HFFc6 (cell line): ENCODE data around the gene CD300H. TPM values are rescaled to one million over a fixed set of nuclear protein-coding genes. Genes with fewer than 3 reads are reported as not detected.
"Not testable (repeated sequence)": the region's sequence is repeated elsewhere in the genome, so short reads cannot be mapped to it uniquely, and the experiment has no call there.

Experiments
- DNase-seq: peaks from one replicate; pipeline ENCODE4 v3.0.0-alpha.2; 2018
- H3K27ac Mint-ChIP-seq: 2 replicates; pipeline ENCODE4 v1.8.0; 2020; ENCODE audit warnings: mild to moderate bottlenecking, mixed read lengths
- H3K27me3 Mint-ChIP-seq: 2 replicates; pipeline ENCODE4 v1.8.0; 2021; ENCODE audit warnings: mild to moderate bottlenecking, moderate library complexity, mixed read lengths; ENCODE audit not compliant: insufficient read depth
- H3K36me3 Mint-ChIP-seq: 2 replicates; pipeline ENCODE4 v1.8.0; 2021; ENCODE audit warnings: low read depth, mixed read lengths
- H3K4me1 Mint-ChIP-seq: 2 replicates; pipeline ENCODE4 v1.8.0; 2020; ENCODE audit warnings: low read depth, mixed read lengths
- H3K4me3 Mint-ChIP-seq: 2 replicates; pipeline ENCODE4 v1.8.0; 2020; ENCODE audit warnings: mild to moderate bottlenecking, moderate library complexity, mixed read lengths
- H3K9me3 Mint-ChIP-seq: 2 replicates; pipeline ENCODE4 v1.8.0; 2020; ENCODE audit warnings: mild to moderate bottlenecking, mixed read lengths
- CTCF ChIP-seq: fragments of 200-600 bp; sonication (generic); IDR thresholded peaks from 2 replicates; pipeline ENCODE4 v1.5.0; 2021; ENCODE audit warnings: antibody characterized with exemption, mild to moderate bottlenecking
- total RNA-seq, 6 experiments: library from RNA; stranded (reverse); fragmentation: NEBNext Ultra II Directional; extraction: Animal tissue kit (Norgen Biotek cat#: 25700); gene quantifications; 2 replicates in 1 of 6; 3 replicates in 5 of 6; pipeline ENCODE4 v1.2.3, GENCODE V29; 2021

CD300H gene
- total RNA-seq, 6 experiments from 2014 or later, result not detected

- TF ChIP-seq CTCF, result no peak
- Mint-ChIP-seq H3K27me3 (peaks cover 3% of the 10 kb centered on the region; the same call in 1 of the 2 replicates), H3K27ac (no peak overlapping the region), H3K4me1 (no peaks in the 10 kb centered on the region), H3K4me3 (no peak overlapping the region), H3K36me3 (peaks cover 5% of the 10 kb centered on the region; the same call in 1 of the 2 replicates), H3K9me3 (peaks cover 84% of the 10 kb centered on the region)
- DNase-seq, result no peak
Observed at GRCh38 chr17:74522381-74523105, 44.8 kb downstream of the CD300H start.

GRCh38 chr17:74521701-74522201 is 45.6 kb downstream of the CD300H start:
- Mint-ChIP-seq H3K9me3 (peaks cover 81% of the 10 kb centered on the region), H3K4me3 (no peak overlapping the region), H3K27me3 (peaks cover 3% of the 10 kb centered on the region; the same call in 1 of the 2 replicates), H3K36me3 (peaks cover 5% of the 10 kb centered on the region; the same call in 1 of the 2 replicates), H3K4me1 (no peaks in the 10 kb centered on the region), H3K27ac (no peak overlapping the region)
- TF ChIP-seq CTCF, result no peak
- DNase-seq, result no peak

DNA sequence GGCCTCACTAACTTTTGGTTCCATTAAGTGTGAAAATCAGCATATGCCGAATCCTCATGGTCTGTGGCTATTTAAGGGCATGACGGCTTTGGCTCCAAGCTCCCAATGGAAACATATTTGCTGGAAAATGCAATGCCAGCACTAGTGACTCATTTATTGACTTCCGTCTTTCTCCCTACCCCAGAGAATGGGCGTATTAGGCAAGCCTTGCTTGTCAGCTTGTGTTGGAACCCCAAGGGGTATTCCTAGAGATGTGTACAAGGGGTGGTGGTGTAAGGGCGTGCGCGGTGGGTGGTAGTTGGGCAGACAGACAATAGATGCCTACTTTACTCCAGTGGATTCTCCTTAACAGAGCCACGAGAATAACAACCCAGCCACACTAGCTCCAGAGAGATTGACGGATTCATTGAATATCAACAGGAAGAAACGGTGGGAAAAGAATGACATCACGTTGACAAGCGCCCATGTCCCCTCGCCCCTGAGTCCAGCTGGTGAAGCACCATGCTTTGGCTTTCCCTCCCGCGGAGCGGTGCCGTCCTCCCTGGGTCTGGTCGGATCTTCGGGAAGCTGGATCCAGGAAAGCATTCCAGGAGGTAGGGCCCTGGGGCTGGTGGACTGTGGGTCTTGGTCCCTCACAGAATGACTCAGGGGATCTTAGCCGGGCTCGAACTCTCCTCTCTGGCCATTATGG is 46.4 kb downstream of the CD300H start:
- no peak for TF ChIP-seq CTCF
- peaks cover 3% of the 10 kb centered on the region; the same call in 1 of the 2 replicates for H3K27me3 Mint-ChIP-seq
- no peak for DNase-seq
- H3K36me3 Mint-ChIP-seq, result peaks cover 5% of the 10 kb centered on the region; the same call in 1 of the 2 replicates
- no peaks in the 10 kb centered on the region for H3K4me1 Mint-ChIP-seq
- peaks cover 80% of the 10 kb centered on the region for H3K9me3 Mint-ChIP-seq
- H3K27ac Mint-ChIP-seq, result no peak overlapping the region
- no peak overlapping the region for H3K4me3 Mint-ChIP-seq

- no peak for DNase-seq
- Mint-ChIP-seq H3K9me3 (peaks cover 82% of the 10 kb centered on the region), H3K27me3 (peaks cover 2% of the 10 kb centered on the region; the same call in 1 of the 2 replicates), H3K36me3 (peaks cover 5% of the 10 kb centered on the region; the same call in 1 of the 2 replicates), H3K27ac (no peak overlapping the region), H3K4me1 (no peaks in the 10 kb centered on the region), H3K4me3 (no peak overlapping the region)
- no peak for TF ChIP-seq CTCF
Observed at GRCh38 chr17:74520016-74520434, 47.3 kb downstream of the CD300H start.

DNA sequence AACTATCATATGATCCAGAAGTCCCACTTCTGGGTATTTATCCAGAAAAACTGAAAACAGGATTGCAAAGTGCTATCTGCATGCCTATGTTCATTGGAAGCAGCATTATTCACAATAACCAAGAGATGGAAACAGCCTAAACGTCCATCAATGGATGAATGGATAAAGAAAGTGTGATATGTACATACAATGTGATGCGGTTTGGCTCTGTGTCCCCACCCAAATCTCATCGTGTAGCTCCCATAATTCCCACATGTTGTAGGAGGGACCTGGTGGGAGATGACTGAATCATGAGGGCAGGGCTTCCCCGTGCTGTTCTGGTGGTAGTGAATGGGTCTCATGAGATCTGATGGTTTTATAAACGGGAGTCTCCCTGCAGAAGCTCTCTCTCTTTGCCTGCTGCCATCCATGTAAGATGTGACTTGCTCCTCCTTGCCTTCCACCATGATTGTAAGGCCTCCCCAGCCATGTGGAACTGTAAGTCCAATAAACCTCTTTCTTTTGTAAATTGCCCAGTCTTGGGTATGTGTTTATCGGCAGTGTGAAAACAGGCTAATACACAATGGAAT is 48.8 kb downstream of the CD300H start:
- H3K4me1 Mint-ChIP-seq, H3K27ac Mint-ChIP-seq, DNase-seq, H3K4me3 Mint-ChIP-seq: not testable (repeated sequence)
- Mint-ChIP-seq H3K36me3 (peaks cover 18% of the 10 kb centered on the region), H3K9me3 (peaks cover 85% of the 10 kb centered on the region), H3K27me3 (peaks cover 11% of the 10 kb centered on the region)
